ENCODE results near the gene FMNL3. TPM values are rescaled to one million over a fixed set of nuclear protein-coding genes. Genes with fewer than 3 reads are reported as not detected.
A peak's percentile ranks its signal among the peaks of the same experiment; 100 is the strongest.
"Not testable (repeated sequence)": the region's sequence is repeated elsewhere in the genome, so short reads cannot be mapped to it uniquely, and the experiment has no call there.

Gene FMNL3
- total RNA-seq, 1 experiment from 2014 or later = 1.0 TPM

- no peak for DNase-seq (ENCODE audit: low spot score)
These were observed 74.1 kb downstream of the FMNL3 start for GRCh38 chr12:49632986-49633702.

GRCh38 chr12:49632401-49632800 is 74.8 kb downstream of the FMNL3 start:
- DNase-seq (ENCODE audit: low spot score) = no peak

- no peak for DNase-seq (ENCODE audit: low spot score)
These were observed 75.8 kb downstream of the FMNL3 start for GRCh38 chr12:49631336-49631907.

GRCh38 chr12:49627752-49628360 is 79.3 kb downstream of the FMNL3 start:
- DNase-seq (ENCODE audit: low spot score) = no peak

- DNase-seq (ENCODE audit: low spot score) = no peak
These were observed 80.4 kb downstream of the FMNL3 start for GRCh38 chr12:49626836-49627235.

- DNase-seq (ENCODE audit: low spot score) = no peak
These were observed 80.9 kb downstream of the FMNL3 start for GRCh38 chr12:49626169-49626835.

- DNase-seq (ENCODE audit: low spot score) = no peak
These were observed 82.2 kb downstream of the FMNL3 start for GRCh38 chr12:49624921-49625577.

- DNase-seq (ENCODE audit: low spot score) = peak; percentile 85
These were observed 83.9 kb downstream of the FMNL3 start, which contains the start of gene PRPF40B for GRCh38 chr12:49623142-49623904. Gene PRPF40B, plus strand, starts transcription at chr12:49623561. Its CDS starts 30 bp downstream, at chr12:49623591.

- DNase-seq (ENCODE audit: low spot score) = no peak
These were observed 84.6 kb downstream of the FMNL3 start for GRCh38 chr12:49622501-49623141.

- no peak for DNase-seq (ENCODE audit: low spot score)
These were observed 85.3 kb downstream of the FMNL3 start for GRCh38 chr12:49621651-49622500.

- DNase-seq (ENCODE audit: low spot score) = no peak
These were observed 87.9 kb downstream of the FMNL3 start for GRCh38 chr12:49619286-49619685.

GRCh38 chr12:49618576-49618975 is 88.6 kb downstream of the FMNL3 start:
- DNase-seq (ENCODE audit: low spot score) = no peak

GRCh38 chr12:49616533-49617219 is 90.5 kb downstream of the FMNL3 start:
- no peak for DNase-seq (ENCODE audit: low spot score)

- no peak for DNase-seq (ENCODE audit: low spot score)
These were observed 91.5 kb downstream of the FMNL3 start for GRCh38 chr12:49615725-49616124.

- no peak for DNase-seq (ENCODE audit: low spot score)
These were observed 95.0 kb downstream of the FMNL3 start for GRCh38 chr12:49612210-49612609.

- not testable (repeated sequence) for DNase-seq (ENCODE audit: low spot score)
These were observed 96.4 kb downstream of the FMNL3 start for GRCh38 chr12:49610785-49611184.

- DNase-seq (ENCODE audit: low spot score) = no peak
These were observed 97.4 kb downstream of the FMNL3 start for GRCh38 chr12:49609875-49610154.

- no peak for DNase-seq (ENCODE audit: low spot score)
These were observed 97.9 kb downstream of the FMNL3 start for GRCh38 chr12:49609059-49609874.

Measured in HT-29 (cell line).